T1000 (cell line): ENCODE results near the gene MEIOB.

Experiments used
- DNase-seq: peaks from one replicate; lab custom pipeline; 2025; ENCODE audit warnings: mixed read lengths; lab: John Stamatoyannopoulos, UW

Gene MEIOB

DNA sequence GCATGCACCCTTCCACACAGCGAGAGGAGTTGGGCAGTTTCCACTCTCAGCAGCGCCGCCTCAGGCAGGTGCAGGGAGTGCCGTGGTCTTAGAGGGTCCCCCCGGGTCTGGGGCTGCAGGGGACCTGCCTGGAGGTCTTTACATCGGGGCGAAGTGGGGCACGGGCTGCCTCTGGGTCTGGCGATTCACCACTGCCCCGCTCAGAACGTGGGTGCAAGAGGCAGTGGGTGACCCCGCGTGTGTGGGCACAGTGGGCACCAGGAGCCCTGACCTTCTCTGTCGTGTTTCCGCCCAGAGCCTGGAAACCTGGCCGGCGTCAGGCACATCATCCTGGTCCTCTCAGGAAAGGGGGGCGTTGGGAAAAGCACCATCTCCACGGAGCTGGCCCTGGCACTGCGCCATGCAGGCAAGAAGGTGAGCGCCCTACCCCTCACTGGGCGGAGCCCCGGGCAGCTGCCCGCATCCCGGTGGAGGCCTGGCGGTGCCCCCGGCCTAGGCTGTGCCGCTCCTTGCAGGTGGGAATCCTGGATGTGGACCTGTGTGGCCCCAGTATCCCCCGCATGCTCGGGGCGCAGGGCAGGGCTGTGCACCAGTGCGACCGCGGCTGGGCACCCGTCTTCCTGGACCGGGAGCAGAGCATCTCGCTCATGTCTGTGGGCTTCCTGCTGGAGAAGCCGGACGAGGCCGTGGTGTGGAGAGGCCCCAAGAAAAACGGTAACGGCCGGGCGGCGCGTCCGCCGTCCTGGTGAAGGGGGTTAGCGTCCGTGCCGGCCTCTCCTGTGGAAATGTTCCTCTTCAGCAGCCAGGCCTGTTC, 85.5 kb downstream of the MEIOB start:
- DNase-seq = no peak

DNA sequence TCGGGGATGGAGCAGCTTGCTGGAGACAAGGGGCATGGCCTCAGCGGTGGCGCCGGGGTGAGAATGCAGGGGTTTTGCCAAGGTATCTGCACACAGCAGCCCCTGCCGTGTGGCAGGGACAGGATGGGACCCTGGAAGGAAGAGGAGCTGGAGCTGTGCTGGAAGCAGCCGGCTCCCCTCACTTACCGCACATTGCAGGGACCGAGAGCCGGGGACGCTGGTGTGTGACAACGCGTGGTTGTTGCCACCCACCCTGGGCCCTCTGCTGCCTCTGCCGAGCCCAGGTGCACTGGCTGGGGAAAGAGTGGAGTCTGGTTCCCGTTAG, 86.2 kb downstream of the MEIOB start:
- DNase-seq = no peak

DNA sequence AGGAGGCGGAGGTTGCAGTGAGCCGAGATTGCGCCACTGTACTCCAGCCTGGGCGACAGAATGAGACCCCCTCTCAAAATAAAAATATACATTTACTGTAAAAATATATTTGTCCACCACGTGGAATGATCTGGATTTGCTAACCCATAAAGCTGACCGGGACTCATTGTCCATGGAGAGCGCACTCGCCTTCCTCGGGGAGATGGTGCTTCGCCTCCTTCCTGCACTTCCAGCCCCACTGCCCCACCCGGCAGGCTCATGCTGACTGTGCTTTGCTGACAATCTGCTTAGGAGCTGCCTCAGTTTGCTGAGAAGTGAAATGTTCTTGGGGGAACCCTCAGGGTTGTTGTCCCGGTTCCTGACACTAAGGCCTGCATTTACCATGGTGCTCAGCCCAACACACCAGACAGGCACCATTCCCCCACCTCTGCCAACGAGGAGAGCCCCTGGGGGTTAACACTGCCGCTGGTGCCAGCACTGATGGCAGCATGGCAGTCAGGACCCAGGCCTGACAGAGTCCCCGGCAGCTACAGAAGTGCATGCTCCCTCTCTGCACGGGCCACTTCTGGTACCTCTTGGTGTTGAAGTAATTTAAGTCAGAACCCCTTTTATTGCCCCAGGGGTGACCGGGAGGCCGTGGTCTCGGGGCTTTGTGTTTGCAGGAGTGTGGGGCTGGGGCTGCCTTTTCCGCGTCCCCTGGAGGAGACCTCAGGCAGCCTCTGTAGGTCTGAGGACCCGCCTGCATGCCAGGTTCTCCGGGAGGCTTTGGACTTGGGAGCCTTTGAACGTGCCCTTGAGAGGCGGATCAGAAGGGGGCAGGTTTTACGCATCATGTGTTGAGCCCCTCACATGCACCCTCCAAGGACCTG, 86.8 kb downstream of the MEIOB start:
- DNase-seq = no peak
